HG03354 (cell line): ENCODE measurements around the gene ARID4B.

Source experiments
- ATAC-seq: cut with Tn5 transposase; IDR thresholded peaks from one replicate; pipeline ENCODE4 v1.9.1; 2021; ENCODE audit warnings: mild to moderate bottlenecking; ENCODE audit not compliant: unreplicated experiment, poor library complexity, severe bottlenecking

ARID4B gene

GRCh38 chr1:235139315-235139714 lies 188.7 kb downstream of the ARID4B start:
- no peak for ATAC-seq

GRCh38 chr1:235138821-235139220 lies 189.2 kb downstream of the ARID4B start:
- no peak for ATAC-seq

GRCh38 chr1:235136111-235136510 lies 191.9 kb downstream of the ARID4B start:
- no peak for ATAC-seq

- ATAC-seq: no peak
Measured at GRCh38 chr1:235134171-235134570, 193.8 kb downstream of the ARID4B start.

- no peak for ATAC-seq
Measured at GRCh38 chr1:235133086-235133485, 194.9 kb downstream of the ARID4B start.

GRCh38 chr1:235131961-235132360 lies 196.0 kb downstream of the ARID4B start:
- ATAC-seq: no peak

GRCh38 chr1:235130766-235131270 lies 197.2 kb downstream of the ARID4B start:
- no peak for ATAC-seq

GRCh38 chr1:235129774-235130570 lies 198.0 kb downstream of the ARID4B start:
- ATAC-seq: no peak

- peak; percentile 97 for ATAC-seq
Measured at GRCh38 chr1:235128456-235129328, 199.3 kb downstream of the ARID4B start, which contains the start of gene TOMM20. TOMM20 (minus strand) TSS chr1:235128837; CDS start chr1:235128715, 122 bp downstream.

- ATAC-seq: no peak
Measured at GRCh38 chr1:235127732-235128455, 200.1 kb downstream of the ARID4B start.

GRCh38 chr1:235127203-235127602 lies 200.8 kb downstream of the ARID4B start:
- no peak for ATAC-seq

- ATAC-seq: no peak
Measured at GRCh38 chr1:235124665-235125064, 203.3 kb downstream of the ARID4B start.

- ATAC-seq: no peak
Measured at GRCh38 chr1:235124111-235124510, 203.9 kb downstream of the ARID4B start.

GRCh38 chr1:235122348-235122747 lies 205.6 kb downstream of the ARID4B start:
- no peak for ATAC-seq
